Esophagus (tissue), 2 donors: Measurements from ENCODE around the gene FRRS1. TPM values are rescaled to one million over a fixed set of nuclear protein-coding genes. Genes with fewer than 3 reads are reported as not detected.

Experiments
- H3K27ac ChIP-seq, 2 donors: one replicate each; pipeline ENCODE4 v1.5.1; 2013; ENCODE audit warnings: low read depth in 2 of 2, mild to moderate bottlenecking in 2 of 2, inconsistent platforms in 1 of 2, low read length in 1 of 2, moderate library complexity in 1 of 2
- H3K27me3 ChIP-seq, 2 donors: one replicate each; pipeline ENCODE4 v1.6.1; 2013; ENCODE audit warnings: low read length in 2 of 2, control low read depth in 1 of 2, mild to moderate bottlenecking in 1 of 2; ENCODE audit not compliant: insufficient read depth in 2 of 2, control insufficient read depth in 1 of 2
- H3K36me3 ChIP-seq, 2 donors: one replicate each; pipeline ENCODE4 v1.6.1; 2013; ENCODE audit warnings: low read length in 1 of 2; ENCODE audit not compliant: control insufficient read depth in 2 of 2, insufficient read depth in 2 of 2
- H3K4me1 ChIP-seq, 2 donors: one replicate each; pipeline ENCODE4 v1.6.1; 2013; ENCODE audit warnings: low read length in 1 of 2; ENCODE audit not compliant: control insufficient read depth in 2 of 2, insufficient read depth in 2 of 2
- H3K4me3 ChIP-seq, 2 donors: one replicate each; pipeline ENCODE4 v1.5.1; 2013; ENCODE audit warnings: low read length in 2 of 2, mild to moderate bottlenecking in 2 of 2, low read depth in 1 of 2, moderate library complexity in 1 of 2
- H3K9me3 ChIP-seq, 2 donors: one replicate each; pipeline ENCODE4 v1.6.1; 2013; ENCODE audit warnings: mild to moderate bottlenecking in 2 of 2, low read depth in 1 of 2, low read length in 1 of 2, moderate library complexity in 1 of 2; ENCODE audit not compliant: control insufficient read depth in 2 of 2, insufficient read depth in 1 of 2
- WGBS, 2 donors: extraction: QIAGEN DNeasy Blood & Tissue Kit; methylation state at CpG; one replicate each; pipeline ENCODE4 v1.1.7; 2013; 5-methylcytosine and 5-hydroxymethylcytosine counted together
- polyA plus RNA-seq, 2 donors: library from polyadenylated mRNA; stranded (reverse); fragments of 200-250 nt; gene quantifications; one replicate each; pipeline ENCODE4 v1.2.3, GENCODE V29; 2013
- donor health status: healthy with polysubstance abuse.
- donor health status: Bipolar disorder and iron deficiency.

FRRS1 gene
- polyA plus RNA-seq, 2 donors = 2.3 to 5.2 TPM

- Histone ChIP-seq H3K27ac (no peak overlapping the region), H3K4me1 (no peaks in the 10 kb centered on the region), H3K9me3 (no peaks in the 10 kb centered on the region), H3K27me3 (no peaks in the 10 kb centered on the region), H3K36me3 (peaks cover 0 to 4% of the 10 kb centered on the region in 2 donors), H3K4me3 (no peak overlapping the region)
- WGBS, 2 donors = 38 to 47% methylated on average over 1 of the region's 1 CpG
Observed at GRCh38 chr1:99740141-99740540, 26.3 kb downstream of the FRRS1 start.

- H3K4me1 ChIP-seq = no peaks in the 10 kb centered on the region
- no peak overlapping the region for H3K4me3 ChIP-seq
- WGBS, 2 donors = 67 to 74% methylated on average over 6 of the region's 6 CpGs
- H3K9me3 ChIP-seq = no peaks in the 10 kb centered on the region
- no peaks in the 10 kb centered on the region for H3K27me3 ChIP-seq
- H3K27ac ChIP-seq = no peak overlapping the region
- peaks cover 0 to 4% of the 10 kb centered on the region in 2 donors for H3K36me3 ChIP-seq
Observed at GRCh38 chr1:99738858-99739465, 27.5 kb downstream of the FRRS1 start.

GRCh38 chr1:99737016-99737415, 29.4 kb downstream of the FRRS1 start:
- H3K4me1 ChIP-seq = no peaks in the 10 kb centered on the region
- peaks cover 0 to 4% of the 10 kb centered on the region in 2 donors for H3K36me3 ChIP-seq
- no peak overlapping the region for H3K27ac ChIP-seq
- H3K4me3 ChIP-seq = no peak overlapping the region
- 38 to 61% methylated on average over 4 of the region's 4 CpGs for WGBS, 2 donors
- H3K9me3 ChIP-seq = no peaks in the 10 kb centered on the region
- H3K27me3 ChIP-seq = no peaks in the 10 kb centered on the region

GRCh38 chr1:99735852-99736251, 30.6 kb downstream of the FRRS1 start:
- peaks cover 0 to 4% of the 10 kb centered on the region in 2 donors for H3K36me3 ChIP-seq
- H3K27ac ChIP-seq = no peak overlapping the region
- H3K9me3 ChIP-seq = no peaks in the 10 kb centered on the region
- no peaks in the 10 kb centered on the region for H3K27me3 ChIP-seq
- H3K4me1 ChIP-seq = no peaks in the 10 kb centered on the region
- no peak overlapping the region for H3K4me3 ChIP-seq
- 69 to 90% methylated on average over 2 of the region's 2 CpGs for WGBS, 2 donors

GRCh38 chr1:99731384-99731783, 35.1 kb downstream of the FRRS1 start:
- Histone ChIP-seq H3K27me3 (no peaks in the 10 kb centered on the region), H3K36me3 (no peaks in the 10 kb centered on the region), H3K27ac (no peak overlapping the region), H3K4me3 (no peak overlapping the region), H3K4me1 (no peaks in the 10 kb centered on the region), H3K9me3 (no peaks in the 10 kb centered on the region)
- 86 to 87% methylated on average over 1 of the region's 1 CpG for whole genome bisulfite sequencing, 2 donors

GRCh38 chr1:99728494-99729235, 37.8 kb downstream of the FRRS1 start:
- no peak overlapping the region for H3K4me3 ChIP-seq
- H3K9me3 ChIP-seq = no peaks in the 10 kb centered on the region
- no peaks in the 10 kb centered on the region for H3K27me3 ChIP-seq
- H3K36me3 ChIP-seq = peaks cover 2% of the 10 kb centered on the region in 2 donors
- H3K27ac ChIP-seq = no peak overlapping the region
- WGBS, 2 donors = 71 to 83% methylated on average over 4 of the region's 4 CpGs
- no peaks in the 10 kb centered on the region for H3K4me1 ChIP-seq

- no peaks in the 10 kb centered on the region for H3K4me1 ChIP-seq
- 86 to 90% methylated on average over 4 of the region's 4 CpGs for WGBS, 2 donors
- H3K27me3 ChIP-seq = no peaks in the 10 kb centered on the region
- no peak overlapping the region for H3K4me3 ChIP-seq
- peaks cover 2% of the 10 kb centered on the region in 2 donors for H3K36me3 ChIP-seq
- no peaks in the 10 kb centered on the region for H3K9me3 ChIP-seq
- H3K27ac ChIP-seq = no peak overlapping the region
Observed at GRCh38 chr1:99727575-99728185, 38.8 kb downstream of the FRRS1 start.

GRCh38 chr1:99726818-99727217, 39.6 kb downstream of the FRRS1 start:
- no peak overlapping the region for H3K27ac ChIP-seq
- H3K27me3 ChIP-seq = no peaks in the 10 kb centered on the region
- H3K9me3 ChIP-seq = no peaks in the 10 kb centered on the region
- peaks cover 2% of the 10 kb centered on the region in 2 donors for H3K36me3 ChIP-seq
- WGBS, 2 donors = 65 to 66% methylated on average over 2 of the region's 2 CpGs
- no peak overlapping the region for H3K4me3 ChIP-seq
- H3K4me1 ChIP-seq = no peaks in the 10 kb centered on the region

- Histone ChIP-seq H3K36me3 (peaks cover 2% of the 10 kb centered on the region in 2 donors), H3K4me3 (no peak overlapping the region), H3K4me1 (no peaks in the 10 kb centered on the region), H3K27me3 (no peaks in the 10 kb centered on the region), H3K9me3 (no peaks in the 10 kb centered on the region), H3K27ac (no peak overlapping the region)
- WGBS, 2 donors = 90 to 96% methylated on average over 1 of the region's 1 CpG
Observed at GRCh38 chr1:99726407-99726806, 40.0 kb downstream of the FRRS1 start.
